Forelimb muscle (tissue), 1 donor: ENCODE measurements around the gene CBARP. TPM values are rescaled to one million over a fixed set of nuclear protein-coding genes. Genes with fewer than 3 reads are reported as not detected.
A peak's percentile ranks its signal among the peaks of the same experiment; 100 is the strongest.

Experiments used
- DNase-seq: peaks from one replicate; pipeline ENCODE4 v3.0.0-alpha.2; 2013; ENCODE audit warnings: low read depth
- polyA plus RNA-seq: library from polyadenylated mRNA; unstranded; fragments of 120-200 nt; gene quantifications from one replicate; pipeline ENCODE4 v1.2.1, GENCODE V29; 2013; ENCODE audit not compliant: insufficient read length

The CBARP gene
- polyA plus RNA-seq, 1 donor, result 1.3 TPM

- DNase-seq, result peak; percentile 83
Measured at GRCh38 chr19:1275260-1275975, 37.6 kb upstream of the CBARP start, which contains the start of gene FAM174C. FAM174C (plus strand) TSS chr19:1275530; CDS start chr19:1275550, 20 bp downstream.

GRCh38 chr19:1274852-1275259, 37.1 kb upstream of the CBARP start:
- no peak for DNase-seq

- DNase-seq, result no peak
Measured at GRCh38 chr19:1274081-1274851, 36.5 kb upstream of the CBARP start.

GRCh38 chr19:1273263-1274041, 35.6 kb upstream of the CBARP start:
- DNase-seq, result no peak

GRCh38 chr19:1272423-1273262, 34.8 kb upstream of the CBARP start:
- no peak for DNase-seq

- no peak for DNase-seq
Measured at GRCh38 chr19:1271528-1272422, 34.0 kb upstream of the CBARP start.

GRCh38 chr19:1270854-1271527, 33.2 kb upstream of the CBARP start:
- DNase-seq, result no peak

- DNase-seq, result no peak
Measured at GRCh38 chr19:1270213-1270853, 32.5 kb upstream of the CBARP start.

GRCh38 chr19:1269478-1270212, 31.8 kb upstream of the CBARP start:
- peak; percentile 60 for DNase-seq

- DNase-seq, result peak; percentile 93
Measured at GRCh38 chr19:1269065-1269477, 31.3 kb upstream of the CBARP start, which contains the start of gene CIRBP. CIRBP (plus strand) TSS chr19:1269332; CDS start chr19:1270934, 1,602 bp downstream.

- no peak for DNase-seq
Measured at GRCh38 chr19:1268226-1269064, 30.6 kb upstream of the CBARP start.

GRCh38 chr19:1267477-1268225, 29.8 kb upstream of the CBARP start:
- DNase-seq, result no peak

- DNase-seq, result no peak
Measured at GRCh38 chr19:1266916-1267476, 29.2 kb upstream of the CBARP start.

GRCh38 chr19:1266129-1266915, 28.5 kb upstream of the CBARP start:
- DNase-seq, result no peak

- DNase-seq, result no peak
Measured at GRCh38 chr19:1265615-1266128, 27.9 kb upstream of the CBARP start.
